ENCODE measurements around the gene VSTM4.
A peak's percentile ranks its signal among the peaks of the same experiment; 100 is the strongest.

The VSTM4 gene

GRCh38 chr10:49080071-49080470, 35.3 kb downstream of the VSTM4 start:
- H3K27me3 ChIP-seq, result no peaks in the 10 kb centered on the region
- H3K9me3 ChIP-seq, result no peaks in the 10 kb centered on the region
- intact Hi-C loops (cut with DNase I; ENCODE audit: low total_unique reads), result no loop called here
- peaks cover 0 to 62% (median 38%) of the 10 kb centered on the region in 4 donors for H3K4me1 ChIP-seq
- H3K27ac ChIP-seq, result peak overlapping the region; percentile 62 to 70
- peaks cover 0 to 20% (median 14%) of the 10 kb centered on the region in 3 donors for H3K36me3 ChIP-seq
- peak in 1 of 2 donors; percentile 47 for DNase-seq
- TF ChIP-seq CTCF (IDR thresholded peaks at IDR 0.05), result no peak
- H3K4me3 ChIP-seq, result no peak overlapping the region

DNA sequence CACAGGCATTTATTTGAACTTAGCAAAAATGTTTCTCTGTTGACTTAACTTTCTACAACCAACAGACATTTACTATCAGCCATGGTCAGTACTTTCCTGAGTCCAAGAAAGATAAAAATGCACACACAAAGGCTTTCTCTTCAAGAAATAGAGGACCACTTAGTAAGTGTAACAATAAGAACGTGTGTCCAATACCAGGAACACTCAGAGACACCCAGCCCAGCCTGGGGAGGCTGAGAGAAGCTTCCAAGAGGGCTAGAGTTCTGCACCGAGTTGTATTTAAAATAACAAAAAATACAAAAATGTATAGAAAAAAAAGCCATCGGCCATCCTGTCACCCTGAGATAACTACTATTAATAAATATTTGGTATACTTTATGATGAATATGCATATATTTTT, 35.8 kb downstream of the VSTM4 start:
- TF ChIP-seq CTCF (IDR thresholded peaks at IDR 0.05), result no peak
- H3K27me3 ChIP-seq, result no peaks in the 10 kb centered on the region
- intact Hi-C loops (cut with DNase I; ENCODE audit: low total_unique reads), result loop anchor here (5.0 kb wide), 1 partner anchor 38 kb away; the partner anchor contains the start of gene VSTM4
- peaks cover 0 to 62% (median 38%) of the 10 kb centered on the region in 4 donors for H3K4me1 ChIP-seq
- no peaks in the 10 kb centered on the region for H3K9me3 ChIP-seq
- peak overlapping the region; percentile 42 to 70 for H3K27ac ChIP-seq
- H3K4me3 ChIP-seq, result no peak overlapping the region
- peaks cover 0 to 21% (median 15%) of the 10 kb centered on the region in 3 donors for H3K36me3 ChIP-seq
- DNase-seq, result no peak

- TF ChIP-seq CTCF (IDR thresholded peaks at IDR 0.05), result no peak
- no peak for DNase-seq
- H3K9me3 ChIP-seq, result no peaks in the 10 kb centered on the region
- intact Hi-C loops (cut with DNase I; ENCODE audit: low total_unique reads), result loop anchor here (5.0 kb wide), 1 partner anchor 38 kb away; the partner anchor contains the start of gene VSTM4
- peak overlapping the region; percentile 42 to 70 for H3K27ac ChIP-seq
- H3K36me3 ChIP-seq, result peaks cover 0 to 22% (median 15%) of the 10 kb centered on the region in 3 donors
- peaks cover 0 to 58% (median 37%) of the 10 kb centered on the region in 4 donors for H3K4me1 ChIP-seq
- H3K27me3 ChIP-seq, result no peaks in the 10 kb centered on the region
- H3K4me3 ChIP-seq, result no peak overlapping the region
Observed at GRCh38 chr10:49079072-49079471, 36.2 kb downstream of the VSTM4 start.

GRCh38 chr10:49078433-49078832, 36.9 kb downstream of the VSTM4 start:
- no peak overlapping the region for H3K27ac ChIP-seq
- DNase-seq, result no peak
- no peak for TF ChIP-seq CTCF (IDR thresholded peaks at IDR 0.05)
- H3K36me3 ChIP-seq, result peaks cover 0 to 26% (median 15%) of the 10 kb centered on the region in 3 donors
- H3K4me3 ChIP-seq, result no peak overlapping the region
- H3K9me3 ChIP-seq, result no peaks in the 10 kb centered on the region
- intact Hi-C loops (cut with DNase I; ENCODE audit: low total_unique reads), result loop anchor here (5.0 kb wide), 1 partner anchor 39 kb away; the partner anchor contains the start of gene VSTM4
- H3K27me3 ChIP-seq, result no peaks in the 10 kb centered on the region
- H3K4me1 ChIP-seq, result peaks cover 0 to 52% (median 34%) of the 10 kb centered on the region in 4 donors

- Histone ChIP-seq H3K9me3 (no peaks in the 10 kb centered on the region), H3K27me3 (no peaks in the 10 kb centered on the region), H3K36me3 (peaks cover 0 to 31% (median 15%) of the 10 kb centered on the region in 3 donors), H3K4me3 (no peak overlapping the region), H3K4me1 (peaks cover 0 to 37% (median 21%) of the 10 kb centered on the region in 4 donors), H3K27ac (no peak overlapping the region)
- intact Hi-C loops (cut with DNase I; ENCODE audit: low total_unique reads), result loop anchor here (5.0 kb wide), 1 partner anchor 40 kb away; the partner anchor contains the start of gene VSTM4
- no peak for TF ChIP-seq CTCF (IDR thresholded peaks at IDR 0.05)
- no peak for DNase-seq
Observed at GRCh38 chr10:49076741-49077521, 38.4 kb downstream of the VSTM4 start.

All from tibial artery (tissue), 4 donors.